ENCODE results near the gene OLFM1.

The OLFM1 gene

GRCh38 chr9:135151757-135152613, 64.5 kb downstream of the OLFM1 start:
- Histone ChIP-seq H2AFZ (ENCODE audit: low read depth) (no peak overlapping the region), H3K27ac (no peak overlapping the region), H3K4me1 (ENCODE audit: low read depth, poor library complexity, severe bottlenecking) (no peaks in the 10 kb centered on the region), H4K20me1 (ENCODE audit: insufficient read depth) (no peaks in the 10 kb centered on the region), H3K79me2 (ENCODE audit: insufficient read depth, low read depth) (no peaks in the 10 kb centered on the region), H3K9ac (no peak overlapping the region), H3K36me3 (ENCODE audit: insufficient read depth) (no peaks in the 10 kb centered on the region), H3K4me3 (IDR thresholded peaks at IDR 0.05; ENCODE audit: insufficient read depth, low read depth, low read length) (no peak overlapping the region), H3K27me3 (ENCODE audit: insufficient read depth, low read depth) (no peaks in the 10 kb centered on the region; the same call in 1 of the 2 replicates), H3K4me2 (no peak overlapping the region)
- TF ChIP-seq, protein P1, sequence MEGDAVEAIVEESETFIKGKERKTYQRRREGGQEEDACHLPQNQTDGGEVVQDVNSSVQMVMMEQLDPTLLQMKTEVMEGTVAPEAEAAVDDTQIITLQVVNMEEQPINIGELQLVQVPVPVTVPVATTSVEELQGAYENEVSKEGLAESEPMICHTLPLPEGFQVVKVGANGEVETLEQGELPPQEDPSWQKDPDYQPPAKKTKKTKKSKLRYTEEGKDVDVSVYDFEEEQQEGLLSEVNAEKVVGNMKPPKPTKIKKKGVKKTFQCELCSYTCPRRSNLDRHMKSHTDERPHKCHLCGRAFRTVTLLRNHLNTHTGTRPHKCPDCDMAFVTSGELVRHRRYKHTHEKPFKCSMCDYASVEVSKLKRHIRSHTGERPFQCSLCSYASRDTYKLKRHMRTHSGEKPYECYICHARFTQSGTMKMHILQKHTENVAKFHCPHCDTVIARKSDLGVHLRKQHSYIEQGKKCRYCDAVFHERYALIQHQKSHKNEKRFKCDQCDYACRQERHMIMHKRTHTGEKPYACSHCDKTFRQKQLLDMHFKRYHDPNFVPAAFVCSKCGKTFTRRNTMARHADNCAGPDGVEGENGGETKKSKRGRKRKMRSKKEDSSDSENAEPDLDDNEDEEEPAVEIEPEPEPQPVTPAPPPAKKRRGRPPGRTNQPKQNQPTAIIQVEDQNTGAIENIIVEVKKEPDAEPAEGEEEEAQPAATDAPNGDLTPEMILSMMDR (conservative IDR thresholded peaks at IDR 0.05; ENCODE audit: low read depth, low read length): no peak

- Histone ChIP-seq H3K27me3 (ENCODE audit: insufficient read depth, low read depth) (peaks cover under 1% of the 10 kb centered on the region; the same call in 1 of the 2 replicates), H3K4me2 (no peak overlapping the region), H2AFZ (ENCODE audit: low read depth) (no peak overlapping the region), H4K20me1 (ENCODE audit: insufficient read depth) (no peaks in the 10 kb centered on the region), H3K9ac (no peak overlapping the region), H3K36me3 (ENCODE audit: insufficient read depth) (no peaks in the 10 kb centered on the region), H3K4me1 (ENCODE audit: low read depth, poor library complexity, severe bottlenecking) (no peaks in the 10 kb centered on the region), H3K27ac (no peak overlapping the region), H3K4me3 (IDR thresholded peaks at IDR 0.05; ENCODE audit: insufficient read depth, low read depth, low read length) (no peak overlapping the region), H3K79me2 (ENCODE audit: insufficient read depth, low read depth) (no peaks in the 10 kb centered on the region)
- TF ChIP-seq, protein P1 (conservative IDR thresholded peaks at IDR 0.05; ENCODE audit: low read depth, low read length): no peak
Observed at GRCh38 chr9:135152614-135153334, 65.3 kb downstream of the OLFM1 start.

DNA sequence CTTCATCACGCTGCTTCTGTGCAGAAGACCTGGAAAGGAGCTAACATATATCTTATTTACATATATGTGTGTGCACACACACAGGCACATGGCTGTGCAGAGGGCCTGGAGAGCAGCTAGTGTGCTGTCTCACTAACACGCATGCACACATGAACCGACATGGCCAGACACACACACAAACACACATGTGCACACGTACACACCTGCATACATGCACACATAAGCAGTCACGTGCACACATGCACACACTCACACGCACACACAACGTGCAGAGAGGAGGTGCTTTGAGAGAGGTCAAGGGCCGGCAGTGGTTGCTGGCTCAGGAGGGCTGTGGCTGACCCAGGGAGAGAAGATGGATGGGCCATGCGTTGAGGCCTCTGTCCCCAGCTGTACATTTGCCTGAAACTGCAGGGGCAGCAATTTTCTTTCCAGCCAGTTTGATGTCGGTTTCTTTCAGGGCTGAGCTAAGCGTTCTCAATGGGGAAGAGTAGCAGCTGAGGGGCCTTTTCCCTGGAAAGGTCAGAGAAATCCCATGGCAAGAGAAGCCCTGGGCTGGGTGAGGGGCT, 66.7 kb downstream of the OLFM1 start:
- Histone ChIP-seq H3K4me1 (ENCODE audit: low read depth, poor library complexity, severe bottlenecking) (no peaks in the 10 kb centered on the region), H4K20me1 (ENCODE audit: insufficient read depth) (no peaks in the 10 kb centered on the region), H3K79me2 (ENCODE audit: insufficient read depth, low read depth) (no peaks in the 10 kb centered on the region), H3K4me2 (no peak overlapping the region), H3K27me3 (ENCODE audit: insufficient read depth, low read depth) (peaks cover 4% of the 10 kb centered on the region; the same call in 1 of the 2 replicates), H2AFZ (ENCODE audit: low read depth) (no peak overlapping the region), H3K27ac (no peak overlapping the region), H3K4me3 (IDR thresholded peaks at IDR 0.05; ENCODE audit: insufficient read depth, low read depth, low read length) (no peak overlapping the region), H3K36me3 (ENCODE audit: insufficient read depth) (no peaks in the 10 kb centered on the region), H3K9ac (no peak overlapping the region)
- TF ChIP-seq, protein P1 (conservative IDR thresholded peaks at IDR 0.05; ENCODE audit: low read depth, low read length): no peak

DNA sequence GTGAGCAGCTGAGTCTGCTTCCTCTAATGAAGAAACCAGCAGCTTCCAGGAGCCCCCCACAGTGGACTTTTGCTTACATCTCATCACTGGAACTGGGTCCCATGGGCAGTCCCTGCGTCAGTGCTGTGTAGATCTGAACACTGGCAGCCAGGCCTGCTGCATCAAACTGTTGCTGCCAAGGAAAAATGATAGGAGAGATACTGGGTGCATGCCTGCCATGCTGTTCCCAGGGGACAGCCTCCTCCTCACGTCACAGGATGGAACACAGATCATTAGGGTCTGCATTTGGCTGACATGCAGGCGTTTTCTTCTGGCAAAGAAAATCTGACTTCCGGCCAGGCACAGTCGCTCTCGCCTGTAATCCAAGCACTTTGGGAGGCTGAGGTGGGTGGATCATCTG, 67.9 kb downstream of the OLFM1 start:
- Histone ChIP-seq H4K20me1 (ENCODE audit: insufficient read depth) (no peaks in the 10 kb centered on the region), H3K27me3 (ENCODE audit: insufficient read depth, low read depth) (peaks cover 4% of the 10 kb centered on the region; the same call in 1 of the 2 replicates), H3K4me2 (no peak overlapping the region), H3K27ac (no peak overlapping the region), H3K4me3 (IDR thresholded peaks at IDR 0.05; ENCODE audit: insufficient read depth, low read depth, low read length) (no peak overlapping the region), H3K9ac (no peak overlapping the region), H3K36me3 (ENCODE audit: insufficient read depth) (no peaks in the 10 kb centered on the region), H3K79me2 (ENCODE audit: insufficient read depth, low read depth) (no peaks in the 10 kb centered on the region), H3K4me1 (ENCODE audit: low read depth, poor library complexity, severe bottlenecking) (no peaks in the 10 kb centered on the region), H2AFZ (ENCODE audit: low read depth) (no peak overlapping the region)
- TF ChIP-seq, protein P1 (conservative IDR thresholded peaks at IDR 0.05; ENCODE audit: low read depth, low read length): no peak

All from KMS-11 (cell line).